Thyroid gland (tissue), 4 donors: Measurements from ENCODE around the gene UGT3A1. TPM values are rescaled to one million over a fixed set of nuclear protein-coding genes. Genes with fewer than 3 reads are reported as not detected.

Source experiments
- total RNA-seq, 4 donors: library from RNA; depleted of rRNA; stranded (reverse); fragments of >200 nt; gene quantifications; one replicate each; pipeline ENCODE4 v1.2.3, GENCODE V29; 2016

UGT3A1 gene
- total RNA-seq, 4 donors from 2014 or later, result not detected

Other genes with a start within 250 kb of the UGT3A1 start
- gene IL7R, start 134.5 kb downstream of the UGT3A1 start, total RNA-seq, result 10 to 100 TPM; 12.7 to 29.0 (median 15.1) TPM
- 1 to 10 TPM in 1 of 4 donors, under 1 TPM in 1, not detected in 2; 0.33 to 2.4 TPM for gene CAPSL, start 52.8 kb downstream of the UGT3A1 start, total RNA-seq
- not detected for gene UGT3A2, start 75.5 kb upstream of the UGT3A1 start, total RNA-seq
- gene LMBRD2, start 160.5 kb upstream of the UGT3A1 start, total RNA-seq, result 10 to 100 TPM; 18.1 to 23.5 (median 19.4) TPM
- gene SKP2, start 160.7 kb upstream of the UGT3A1 start, total RNA-seq, result 10 to 100 TPM in 1 of 4 donors, 1 to 10 TPM in 3; 4.8 to 10.3 (median 8.8) TPM